Transverse colon (tissue), 4 donors: Measurements from ENCODE around the gene RBL1. TPM values are rescaled to one million over a fixed set of nuclear protein-coding genes. Genes with fewer than 3 reads are reported as not detected.
"Not testable (repeated sequence)": the region's sequence is repeated elsewhere in the genome, so short reads cannot be mapped to it uniquely, and the experiment has no call there.

Experiments
- DNase-seq: peaks from one replicate; pipeline ENCODE4 v3.0.0-alpha.2; 2019
- H3K27ac ChIP-seq, 4 donors: fragments of 200-600 bp; sonication (generic); 2 replicates each; pipeline ENCODE4 v1.5.1; 2016 to 2018; ENCODE audit warnings: inconsistent platforms in 4 of 4
- H3K27me3 ChIP-seq: fragments of 200-600 bp; sonication (generic); 2 replicates; pipeline ENCODE4 v1.5.1; 2017; ENCODE audit warnings: inconsistent platforms
- H3K36me3 ChIP-seq, 4 donors: fragments of 200-600 bp; sonication (generic); 2 replicates each; pipeline ENCODE4 v1.5.1; 2017 to 2019; ENCODE audit warnings: inconsistent platforms in 4 of 4
- H3K4me1 ChIP-seq, 4 donors: fragments of 200-600 bp; sonication (generic); 2 replicates each; pipeline ENCODE4 v1.5.1; 2017 to 2020; ENCODE audit warnings: inconsistent platforms in 4 of 4
- H3K4me3 ChIP-seq, 4 donors: fragments of 200-600 bp; sonication (generic); 1 replicate in 1 of 4; 2 replicates in 3 of 4; pipeline versions ENCODE4 v1.5.1 to v1.6.1; 2017 to 2019; ENCODE audit warnings: inconsistent platforms in 4 of 4
- H3K9me3 ChIP-seq, 2 donors: fragments of 200-600 bp; sonication (generic); 2 replicates each; pipeline ENCODE4 v1.5.1; 2017 to 2019; ENCODE audit warnings: inconsistent platforms in 2 of 2
- EP300 ChIP-seq: sonication (generic); formaldehyde crosslinking; IDR thresholded peaks from one replicate; pipeline ENCODE4 v1.6.1; 2017; ENCODE audit warnings: antibody characterized with exemption, low read depth
- POLR2A ChIP-seq: fragments of 450-650 bp; IDR thresholded peaks from one replicate; pipeline ENCODE4 v1.6.1; 2016; ENCODE audit warnings: antibody characterized with exemption, mild to moderate bottlenecking, moderate library complexity
- POLR2AphosphoS5 ChIP-seq, 3 donors: sonication (generic); formaldehyde crosslinking; IDR thresholded peaks; one replicate each; pipeline ENCODE4 v1.6.1; 2016; ENCODE audit warnings: antibody characterized with exemption in 3 of 3
- WGBS, 2 donors: methylation state at CpG; one replicate each; pipeline ENCODE4 v1.1.5; 2018; ENCODE audit warnings: low coverage in 1 of 2; 5-methylcytosine and 5-hydroxymethylcytosine counted together
- in situ Hi-C, 4 donors: fragments of 200-750 bp; cut with MboI; loops; one replicate each; pipeline versions ENCODE4 v1.15.0 to v1.15.1; 2017; ENCODE audit warnings: low sequenced_read_pairs in 3 of 4, low pct_ligation_motif_present in 1 of 4, low pct_unique_long_range_greater_than_20kb in 1 of 4
- intact Hi-C: fragments of 100-400 bp; cut with DNase I; formaldehyde crosslinking; loops from one replicate; pipeline ENCODE4 v1.15.1; 2023; ENCODE audit warnings: low total_unique reads
- total RNA-seq, 4 donors: library from RNA; depleted of rRNA; stranded (reverse); fragments of >200 nt; gene quantifications; one replicate each; pipeline ENCODE4 v1.1.0, GENCODE V29; 2016
- TF ChIP-seq, protein P1 (sequence below), 5 experiments: fragments of 200-600 bp in 3 of 5; fragments of 450-650 bp in 2 of 5; sonication (generic) in 3 of 5; IDR thresholded peaks; 1 replicate in 2 of 5; 2 replicates in 3 of 5; pipeline ENCODE4 v1.5.1; 2016 to 2017; ENCODE audit warnings: antibody characterized with exemption in 5 of 5, inconsistent platforms in 3 of 5, mild to moderate bottlenecking in 2 of 5, moderate library complexity in 1 of 5

RBL1 gene
- total RNA-seq, 4 donors from 2014 or later = 1.5 to 11.6 (median 4.9) TPM

DNA sequence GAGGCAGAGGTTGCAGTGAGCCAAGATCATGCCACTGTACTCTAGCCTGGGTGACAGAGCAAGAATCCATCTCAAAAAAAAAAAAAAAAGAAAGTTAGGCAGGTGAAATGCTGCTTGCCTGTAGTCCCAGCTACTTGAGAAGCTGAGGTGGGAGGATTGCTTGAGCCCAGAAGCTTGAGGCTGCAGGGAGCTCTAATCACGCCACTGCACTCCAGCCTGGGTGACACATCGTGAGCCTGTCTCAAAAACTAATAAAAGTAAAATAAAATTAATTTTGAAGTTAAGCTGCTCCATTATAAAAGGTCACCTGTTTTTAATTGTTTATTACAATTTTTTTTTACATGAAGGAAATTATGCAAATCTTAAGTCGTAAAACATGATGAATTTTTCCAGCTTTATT is 121.1 kb downstream of the RBL1 start:
- DNase-seq = no peak
- Histone ChIP-seq H3K4me3 (no peak overlapping the region), H3K36me3 (no peaks in the 10 kb centered on the region), H3K27me3 (no peaks in the 10 kb centered on the region), H3K27ac (peak overlapping the region in 2 of 4 donors; percentile 25 to 48), H3K9me3 (no peaks in the 10 kb centered on the region), H3K4me1 (peaks cover 0 to 18% (median 5%) of the 10 kb centered on the region in 4 donors)
- in situ Hi-C loops = no loop called here
- intact Hi-C loops = no loop called here
- TF ChIP-seq POLR2AphosphoS5 (IDR thresholded peaks at IDR 0.05) = no peak
- WGBS, 2 donors = 40 to 41% methylated on average over 3 of the region's 3 CpGs

DNA sequence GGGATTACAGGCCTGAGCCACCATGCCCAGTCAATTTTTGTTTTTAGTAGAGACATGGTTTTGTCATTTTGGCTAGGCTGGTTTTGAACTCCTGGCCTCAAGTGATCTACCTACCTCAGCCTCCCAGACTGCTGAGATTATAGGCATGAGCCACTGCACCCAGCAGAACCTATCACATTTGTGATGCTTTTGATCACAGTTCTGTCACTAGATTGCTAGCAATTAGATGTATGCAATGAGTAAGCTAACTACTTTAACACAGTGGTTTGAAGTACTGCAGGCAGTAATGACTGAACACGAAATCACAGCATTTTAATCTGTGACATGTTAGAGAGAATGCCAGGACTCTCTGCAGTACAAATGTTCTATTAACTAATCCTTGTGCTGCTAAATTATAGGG is 124.7 kb downstream of the RBL1 start:
- no peak for DNase-seq
- intact Hi-C loops = no loop called here
- Histone ChIP-seq H3K4me1 (peaks cover 0 to 16% (median 5%) of the 10 kb centered on the region in 4 donors), H3K4me3 (no peak overlapping the region), H3K27me3 (no peaks in the 10 kb centered on the region), H3K27ac (no peak overlapping the region), H3K36me3 (no peaks in the 10 kb centered on the region), H3K9me3 (no peaks in the 10 kb centered on the region)
- TF ChIP-seq POLR2AphosphoS5 (IDR thresholded peaks at IDR 0.05) (no peak), EP300 (no peak), POLR2A (no peak)
- TF ChIP-seq, protein P1, sequence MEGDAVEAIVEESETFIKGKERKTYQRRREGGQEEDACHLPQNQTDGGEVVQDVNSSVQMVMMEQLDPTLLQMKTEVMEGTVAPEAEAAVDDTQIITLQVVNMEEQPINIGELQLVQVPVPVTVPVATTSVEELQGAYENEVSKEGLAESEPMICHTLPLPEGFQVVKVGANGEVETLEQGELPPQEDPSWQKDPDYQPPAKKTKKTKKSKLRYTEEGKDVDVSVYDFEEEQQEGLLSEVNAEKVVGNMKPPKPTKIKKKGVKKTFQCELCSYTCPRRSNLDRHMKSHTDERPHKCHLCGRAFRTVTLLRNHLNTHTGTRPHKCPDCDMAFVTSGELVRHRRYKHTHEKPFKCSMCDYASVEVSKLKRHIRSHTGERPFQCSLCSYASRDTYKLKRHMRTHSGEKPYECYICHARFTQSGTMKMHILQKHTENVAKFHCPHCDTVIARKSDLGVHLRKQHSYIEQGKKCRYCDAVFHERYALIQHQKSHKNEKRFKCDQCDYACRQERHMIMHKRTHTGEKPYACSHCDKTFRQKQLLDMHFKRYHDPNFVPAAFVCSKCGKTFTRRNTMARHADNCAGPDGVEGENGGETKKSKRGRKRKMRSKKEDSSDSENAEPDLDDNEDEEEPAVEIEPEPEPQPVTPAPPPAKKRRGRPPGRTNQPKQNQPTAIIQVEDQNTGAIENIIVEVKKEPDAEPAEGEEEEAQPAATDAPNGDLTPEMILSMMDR (IDR thresholded peaks at IDR 0.05) = no peak
- WGBS, 2 donors = 58% methylated on average over 1 of the region's 1 CpG; no CpG with 5 or more reads in 1 of the 2 donors
- in situ Hi-C loops = no loop called here

DNA sequence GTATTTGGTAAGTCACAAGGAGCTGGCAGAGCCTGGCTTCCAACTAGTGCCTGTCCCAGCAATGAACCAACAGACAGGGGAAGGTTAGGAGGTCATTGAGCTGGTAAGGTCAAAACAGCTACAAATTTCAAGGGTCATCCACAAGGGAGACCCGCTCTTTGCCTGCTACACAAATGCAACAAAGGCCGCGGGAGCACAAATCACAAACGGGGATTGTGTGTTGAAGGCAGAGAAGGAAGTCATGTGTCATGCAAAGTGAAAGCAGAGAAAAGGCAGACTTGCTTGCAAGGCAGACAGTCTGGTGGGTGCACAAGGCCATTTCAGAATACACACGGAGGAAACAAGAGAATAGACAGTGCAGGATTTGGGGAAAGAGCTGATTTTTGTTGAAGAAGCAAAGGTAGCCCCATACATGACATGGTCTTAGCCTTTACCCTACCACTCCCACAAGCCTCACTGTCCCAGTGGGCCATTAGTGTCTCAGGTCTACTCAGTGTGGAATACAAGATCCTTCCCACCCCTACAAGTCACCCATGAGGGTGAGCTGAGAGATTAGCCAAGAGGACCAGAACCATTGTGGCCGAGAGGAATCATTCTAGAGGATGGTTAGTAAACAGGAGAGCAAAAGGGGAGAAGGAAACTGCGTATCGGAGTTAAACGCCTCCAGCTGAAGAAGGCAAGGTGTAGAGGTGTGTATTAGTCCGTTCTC is 126.2 kb downstream of the RBL1 start:
- DNase-seq = no peak
- in situ Hi-C loops = no loop called here

DNA sequence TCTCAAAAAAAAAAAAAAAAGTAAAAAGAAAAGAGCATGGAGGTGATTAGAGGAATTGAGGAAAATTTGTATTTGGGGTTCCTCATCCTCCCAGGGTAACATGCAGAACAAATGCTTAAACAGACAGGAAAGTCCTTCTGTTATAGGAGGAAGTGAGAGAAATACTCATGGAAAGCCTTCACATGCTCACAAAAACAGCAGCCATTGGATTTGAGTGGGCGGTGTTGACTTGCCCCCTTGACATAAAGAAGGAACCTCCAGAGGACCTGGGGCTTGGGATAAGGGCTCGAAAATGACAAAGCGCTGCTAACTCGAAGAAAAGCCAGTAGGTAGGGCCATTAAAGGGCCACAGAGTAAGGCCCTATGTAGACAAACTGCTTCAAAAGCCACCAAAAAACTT is 126.7 kb downstream of the RBL1 start:
- Histone ChIP-seq H3K4me3 (no peak overlapping the region), H3K4me1 (no peaks in the 10 kb centered on the region), H3K27ac (peak overlapping the region; percentile 12 to 47 (median 22)), H3K9me3 (no peaks in the 10 kb centered on the region), H3K36me3 (no peaks in the 10 kb centered on the region), H3K27me3 (no peaks in the 10 kb centered on the region)
- WGBS, 2 donors = 85 to 99% methylated on average over 4 of the region's 4 CpGs
- DNase-seq = no peak
- TF ChIP-seq POLR2A = no peak
- no peak for TF ChIP-seq POLR2AphosphoS5 (IDR thresholded peaks at IDR 0.05)
- TF ChIP-seq EP300 = no peak
- TF ChIP-seq, protein P1 (IDR thresholded peaks at IDR 0.05) = no peak
- in situ Hi-C loops (no loop called here), intact Hi-C loops (no loop called here)

More for the DNA sequence above, 126.2 kb downstream of the RBL1 start:
- TF ChIP-seq EP300 (no peak), POLR2A (no peak), POLR2AphosphoS5 (IDR thresholded peaks at IDR 0.05) (no peak)
- no peaks in the 10 kb centered on the region for H3K27me3 ChIP-seq
- 78 to 87% methylated on average over 10 of the region's 10 CpGs for WGBS, 2 donors
- intact Hi-C loops = no loop called here
- H3K36me3 ChIP-seq = no peaks in the 10 kb centered on the region
- no peak overlapping the region for H3K4me3 ChIP-seq
- peaks cover 0 to 5% (median 0%) of the 10 kb centered on the region in 4 donors for H3K4me1 ChIP-seq
- peak overlapping the region; percentile 12 to 47 (median 29) for H3K27ac ChIP-seq
- H3K9me3 ChIP-seq = no peaks in the 10 kb centered on the region

GRCh38 chr20:36967636-36968035 is 128.2 kb downstream of the RBL1 start:
- peaks cover 0 to 3% of the 10 kb centered on the region in 2 donors for H3K9me3 ChIP-seq
- intact Hi-C loops (no loop called here), in situ Hi-C loops (no loop called here)
- no peak for DNase-seq
- 88 to 100% methylated on average over 3 to 5 of the region's 5 CpGs for WGBS, 2 donors
- H3K27ac ChIP-seq = no peak overlapping the region
- no peaks in the 10 kb centered on the region for H3K36me3 ChIP-seq
- TF ChIP-seq, protein P1 (IDR thresholded peaks at IDR 0.05) = no peak
- no peak for TF ChIP-seq EP300
- TF ChIP-seq POLR2A = no peak
- TF ChIP-seq POLR2AphosphoS5 (IDR thresholded peaks at IDR 0.05) = no peak
- no peak overlapping the region for H3K4me3 ChIP-seq
- no peaks in the 10 kb centered on the region for H3K4me1 ChIP-seq
- no peaks in the 10 kb centered on the region for H3K27me3 ChIP-seq

- 94% methylated on average over 3 of the region's 3 CpGs; no CpG with 5 or more reads in 1 of the 2 donors for WGBS, 2 donors
Measured at GRCh38 chr20:36966965-36967364, 128.8 kb downstream of the RBL1 start.

DNA sequence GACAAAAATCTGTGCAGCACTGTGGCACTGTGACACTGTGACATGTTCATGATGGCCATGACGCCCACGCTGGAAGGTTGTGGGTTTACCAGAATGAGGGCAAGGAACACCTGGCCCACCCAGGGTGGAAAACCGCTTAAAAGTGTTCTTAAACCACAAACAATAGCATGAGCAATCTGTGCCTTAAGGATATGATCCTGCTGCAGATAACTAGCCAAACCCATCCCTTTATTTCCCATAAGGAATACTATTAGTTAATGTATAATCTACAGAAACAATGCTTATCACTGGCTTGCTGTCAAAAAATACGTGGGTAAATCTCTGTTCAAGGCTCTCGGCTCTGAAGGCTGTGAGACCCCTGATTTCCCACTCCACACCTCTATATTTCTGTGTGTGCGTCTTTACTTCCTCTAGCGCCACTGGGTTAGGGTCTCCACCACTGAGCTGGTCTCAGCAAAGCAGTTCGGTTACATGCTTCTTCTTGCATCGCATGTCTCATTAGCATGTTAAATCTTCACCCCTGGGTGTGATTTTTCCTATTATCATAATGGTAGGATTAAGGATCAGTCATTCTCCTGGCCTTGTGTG is 133.3 kb downstream of the RBL1 start:
- DNase-seq, H3K27me3 ChIP-seq, H3K27ac ChIP-seq, H3K4me1 ChIP-seq, in situ Hi-C loops, intact Hi-C loops, H3K9me3 ChIP-seq, H3K4me3 ChIP-seq, H3K36me3 ChIP-seq: not testable (repeated sequence)
- WGBS, 2 donors = 76 to 80% methylated on average over 9 of the region's 9 CpGs

More at GRCh38 chr20:36966965-36967364, 128.8 kb downstream of the RBL1 start:
- H3K36me3 ChIP-seq, H3K4me1 ChIP-seq, H3K27ac ChIP-seq, DNase-seq, H3K9me3 ChIP-seq, intact Hi-C loops, H3K27me3 ChIP-seq, in situ Hi-C loops, H3K4me3 ChIP-seq: not testable (repeated sequence)
